HFFc6 (cell line): ENCODE data around the gene FAM187B. TPM values are rescaled to one million over a fixed set of nuclear protein-coding genes. Genes with fewer than 3 reads are reported as not detected.
"Not testable (repeated sequence)": the region's sequence is repeated elsewhere in the genome, so short reads cannot be mapped to it uniquely, and the experiment has no call there.

Experiments used
- DNase-seq: peaks from one replicate; pipeline ENCODE4 v3.0.0-alpha.2; 2018
- H3K27ac Mint-ChIP-seq: 2 replicates; pipeline ENCODE4 v1.8.0; 2020; ENCODE audit warnings: mild to moderate bottlenecking, mixed read lengths
- H3K27me3 Mint-ChIP-seq: 2 replicates; pipeline ENCODE4 v1.8.0; 2021; ENCODE audit warnings: mild to moderate bottlenecking, moderate library complexity, mixed read lengths; ENCODE audit not compliant: insufficient read depth
- H3K36me3 Mint-ChIP-seq: 2 replicates; pipeline ENCODE4 v1.8.0; 2021; ENCODE audit warnings: low read depth, mixed read lengths
- H3K4me1 Mint-ChIP-seq: 2 replicates; pipeline ENCODE4 v1.8.0; 2020; ENCODE audit warnings: low read depth, mixed read lengths
- H3K4me3 Mint-ChIP-seq: 2 replicates; pipeline ENCODE4 v1.8.0; 2020; ENCODE audit warnings: mild to moderate bottlenecking, moderate library complexity, mixed read lengths
- H3K9me3 Mint-ChIP-seq: 2 replicates; pipeline ENCODE4 v1.8.0; 2020; ENCODE audit warnings: mild to moderate bottlenecking, mixed read lengths
- total RNA-seq, 6 experiments: library from RNA; stranded (reverse); fragmentation: NEBNext Ultra II Directional; extraction: Animal tissue kit (Norgen Biotek cat#: 25700); gene quantifications; 2 replicates in 1 of 6; 3 replicates in 5 of 6; pipeline ENCODE4 v1.2.3, GENCODE V29; 2021
- TF ChIP-seq, protein P1 (sequence below): fragments of 200-600 bp; sonication (generic); IDR thresholded peaks from 2 replicates; pipeline ENCODE4 v1.5.0; 2021; ENCODE audit warnings: antibody characterized with exemption, mild to moderate bottlenecking

The FAM187B gene
- total RNA-seq, 6 experiments from 2014 or later = not detected

DNA sequence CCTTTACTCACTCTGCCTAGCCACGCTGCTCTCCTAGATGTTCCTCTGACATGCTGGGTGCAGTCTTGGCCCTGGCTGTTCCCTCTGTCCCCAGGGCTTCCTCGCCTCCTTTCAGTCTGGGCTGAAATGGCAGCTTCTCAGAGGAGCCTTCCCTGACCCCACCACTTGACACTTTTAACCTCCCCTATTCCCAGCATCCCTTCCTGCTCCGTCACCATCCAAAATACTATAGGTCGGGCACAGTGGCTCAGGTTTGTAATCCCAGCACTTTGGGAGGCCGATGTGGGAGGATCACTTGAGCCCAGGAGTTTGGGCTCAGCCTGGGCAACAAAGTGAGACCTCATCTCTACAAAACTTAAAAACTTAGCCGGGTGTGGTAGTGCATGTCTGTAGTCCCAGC is 2.6 kb downstream of the FAM187B start:
- peaks cover 25% of the 10 kb centered on the region for H3K27me3 Mint-ChIP-seq
- no peaks in the 10 kb centered on the region; the same call in 1 of the 2 replicates for H3K36me3 Mint-ChIP-seq
- H3K27ac Mint-ChIP-seq = no peak overlapping the region
- H3K9me3 Mint-ChIP-seq = peaks cover 4% of the 10 kb centered on the region; the same call in 1 of the 2 replicates
- TF ChIP-seq, protein P1, sequence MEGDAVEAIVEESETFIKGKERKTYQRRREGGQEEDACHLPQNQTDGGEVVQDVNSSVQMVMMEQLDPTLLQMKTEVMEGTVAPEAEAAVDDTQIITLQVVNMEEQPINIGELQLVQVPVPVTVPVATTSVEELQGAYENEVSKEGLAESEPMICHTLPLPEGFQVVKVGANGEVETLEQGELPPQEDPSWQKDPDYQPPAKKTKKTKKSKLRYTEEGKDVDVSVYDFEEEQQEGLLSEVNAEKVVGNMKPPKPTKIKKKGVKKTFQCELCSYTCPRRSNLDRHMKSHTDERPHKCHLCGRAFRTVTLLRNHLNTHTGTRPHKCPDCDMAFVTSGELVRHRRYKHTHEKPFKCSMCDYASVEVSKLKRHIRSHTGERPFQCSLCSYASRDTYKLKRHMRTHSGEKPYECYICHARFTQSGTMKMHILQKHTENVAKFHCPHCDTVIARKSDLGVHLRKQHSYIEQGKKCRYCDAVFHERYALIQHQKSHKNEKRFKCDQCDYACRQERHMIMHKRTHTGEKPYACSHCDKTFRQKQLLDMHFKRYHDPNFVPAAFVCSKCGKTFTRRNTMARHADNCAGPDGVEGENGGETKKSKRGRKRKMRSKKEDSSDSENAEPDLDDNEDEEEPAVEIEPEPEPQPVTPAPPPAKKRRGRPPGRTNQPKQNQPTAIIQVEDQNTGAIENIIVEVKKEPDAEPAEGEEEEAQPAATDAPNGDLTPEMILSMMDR = no peak
- no peak for DNase-seq
- 0 out of 2 replicates have a peak, but pooled peaks cover 5% of the 10 kb centered on the region for H3K4me1 Mint-ChIP-seq
- no peak overlapping the region for H3K4me3 Mint-ChIP-seq

DNA sequence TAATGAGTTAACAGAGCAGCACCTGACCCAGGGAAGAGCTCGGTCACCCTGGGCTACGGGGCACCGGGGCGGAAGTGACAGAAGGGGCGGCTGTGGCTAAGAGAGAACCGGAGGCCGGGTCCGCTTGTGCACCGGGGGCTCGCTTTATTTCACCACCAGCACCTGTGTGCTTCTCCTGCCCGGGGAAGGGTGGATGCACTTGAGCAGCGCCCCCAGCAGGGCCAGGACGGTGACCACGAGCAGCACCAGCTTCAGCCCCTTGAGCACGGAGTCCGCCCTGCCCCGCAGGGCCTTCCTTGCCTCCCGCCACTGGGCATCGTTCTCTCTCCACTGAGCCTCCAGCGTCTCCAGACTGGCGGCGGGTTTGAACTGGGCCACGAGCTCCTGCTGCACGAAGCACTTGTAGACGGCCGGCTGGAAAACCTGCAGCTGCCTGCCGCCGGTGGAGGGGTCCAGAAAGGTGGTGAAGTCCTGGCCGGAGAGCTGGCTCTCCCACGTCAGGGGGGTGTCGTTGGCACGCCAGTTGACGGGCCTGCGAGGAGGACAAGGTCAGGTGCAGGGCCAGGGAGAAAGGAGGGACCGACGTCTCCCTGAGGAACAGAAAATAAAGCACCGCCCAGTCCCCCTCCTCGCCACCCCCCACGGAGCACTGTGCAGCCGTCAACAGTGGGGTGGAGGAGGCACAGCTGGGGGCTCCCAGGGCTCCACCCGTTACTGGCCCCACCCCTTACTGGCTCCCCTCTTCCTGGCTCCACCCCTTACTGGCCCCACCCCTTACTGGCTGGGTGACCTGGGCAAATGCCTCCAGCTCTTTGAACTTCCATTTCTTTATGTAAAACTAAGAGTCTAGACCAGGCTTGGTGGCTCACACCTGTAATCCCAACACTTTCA is 3.6 kb downstream of the FAM187B start:
- H3K4me1 Mint-ChIP-seq = 0 out of 2 replicates have a peak, but pooled peaks cover 5% of the 10 kb centered on the region
- no peaks in the 10 kb centered on the region; the same call in 1 of the 2 replicates for H3K36me3 Mint-ChIP-seq
- no peak overlapping the region for H3K4me3 Mint-ChIP-seq
- DNase-seq = no peak
- no peak overlapping the region for H3K27ac Mint-ChIP-seq
- TF ChIP-seq, protein P1 = no peak
- H3K9me3 Mint-ChIP-seq = peaks cover 4% of the 10 kb centered on the region; the same call in 1 of the 2 replicates
- peaks cover 24% of the 10 kb centered on the region for H3K27me3 Mint-ChIP-seq

DNA sequence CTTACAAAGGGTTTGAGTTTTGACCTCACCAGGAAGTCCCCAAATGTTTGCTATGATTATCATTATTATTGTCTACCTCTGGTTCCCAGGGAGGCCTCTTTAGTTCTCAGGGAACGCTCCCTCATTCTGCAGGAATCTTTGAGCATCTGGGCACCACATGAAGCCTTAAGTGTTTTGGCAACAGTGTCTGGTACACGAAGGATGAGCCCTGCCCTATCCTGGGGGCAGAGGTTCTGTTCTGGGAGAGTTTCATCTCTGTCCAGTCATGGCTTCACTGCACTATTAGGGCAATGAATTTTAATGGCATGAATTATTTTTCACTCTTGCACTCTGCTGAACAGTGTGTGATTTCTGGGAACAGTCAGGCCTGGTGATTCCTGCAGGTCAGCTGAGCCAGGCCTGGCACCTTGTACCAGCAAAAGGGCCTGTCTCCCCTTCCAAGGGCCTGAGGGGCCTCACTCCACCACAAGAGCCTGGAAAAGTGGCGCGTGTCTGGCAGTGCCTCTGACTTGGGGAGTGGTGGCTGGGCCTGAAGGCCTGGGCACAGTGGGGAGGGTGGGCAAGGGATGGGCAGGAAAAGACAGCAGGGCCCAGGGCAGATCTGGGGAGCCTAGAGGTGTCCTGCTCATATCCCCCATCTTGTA is 4.6 kb downstream of the FAM187B start:
- no peak overlapping the region for H3K4me3 Mint-ChIP-seq
- H3K27me3 Mint-ChIP-seq = peaks cover 20% of the 10 kb centered on the region
- H3K27ac Mint-ChIP-seq = no peak overlapping the region
- H3K36me3 Mint-ChIP-seq = no peaks in the 10 kb centered on the region
- 0 out of 2 replicates have a peak, but pooled peaks cover 5% of the 10 kb centered on the region for H3K4me1 Mint-ChIP-seq
- peaks cover 4% of the 10 kb centered on the region; the same call in 1 of the 2 replicates for H3K9me3 Mint-ChIP-seq
- TF ChIP-seq, protein P1 = no peak
- DNase-seq = peak; percentile 53

DNA sequence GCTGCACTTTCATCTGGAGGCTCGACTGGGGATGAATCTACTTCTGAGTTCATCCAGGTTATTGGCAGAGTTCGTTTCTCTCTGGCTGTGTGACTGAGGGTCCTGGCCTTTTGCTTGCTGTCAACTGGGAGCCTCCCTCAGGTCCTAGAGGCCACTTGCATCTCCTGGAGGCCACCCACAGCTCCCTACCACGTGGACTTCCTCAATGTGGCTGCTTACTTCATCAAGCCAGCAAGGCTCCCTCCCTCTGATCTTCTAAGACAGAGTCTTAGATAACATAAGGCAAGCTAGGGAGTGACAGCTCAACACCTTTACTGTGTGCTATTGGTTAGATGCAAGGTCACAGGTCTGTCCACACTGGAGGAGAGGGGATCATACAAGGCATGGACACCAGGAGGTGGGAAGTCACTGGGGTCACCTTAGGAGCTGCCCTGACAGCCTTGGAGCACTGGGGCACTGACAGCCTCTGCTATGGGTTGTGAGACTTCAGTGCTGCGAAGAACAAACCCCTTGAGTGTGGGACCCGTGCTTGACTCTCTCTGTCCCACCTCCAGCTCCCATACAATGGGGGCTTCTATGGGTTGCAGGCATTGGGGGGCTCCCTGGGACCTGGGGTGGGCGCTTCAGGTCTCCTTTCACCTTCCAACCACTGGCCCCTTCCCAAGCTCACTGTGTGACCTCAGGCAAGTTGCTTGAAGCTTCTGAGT is 5.3 kb downstream of the FAM187B start:
- TF ChIP-seq, protein P1 = no peak
- H3K36me3 Mint-ChIP-seq = no peaks in the 10 kb centered on the region
- peaks cover 20% of the 10 kb centered on the region for H3K27me3 Mint-ChIP-seq
- peaks cover 4% of the 10 kb centered on the region; the same call in 1 of the 2 replicates for H3K9me3 Mint-ChIP-seq
- H3K4me1 Mint-ChIP-seq = 0 out of 2 replicates have a peak, but pooled peaks cover 5% of the 10 kb centered on the region
- H3K4me3 Mint-ChIP-seq = no peak overlapping the region
- no peak for DNase-seq
- no peak overlapping the region for H3K27ac Mint-ChIP-seq

DNA sequence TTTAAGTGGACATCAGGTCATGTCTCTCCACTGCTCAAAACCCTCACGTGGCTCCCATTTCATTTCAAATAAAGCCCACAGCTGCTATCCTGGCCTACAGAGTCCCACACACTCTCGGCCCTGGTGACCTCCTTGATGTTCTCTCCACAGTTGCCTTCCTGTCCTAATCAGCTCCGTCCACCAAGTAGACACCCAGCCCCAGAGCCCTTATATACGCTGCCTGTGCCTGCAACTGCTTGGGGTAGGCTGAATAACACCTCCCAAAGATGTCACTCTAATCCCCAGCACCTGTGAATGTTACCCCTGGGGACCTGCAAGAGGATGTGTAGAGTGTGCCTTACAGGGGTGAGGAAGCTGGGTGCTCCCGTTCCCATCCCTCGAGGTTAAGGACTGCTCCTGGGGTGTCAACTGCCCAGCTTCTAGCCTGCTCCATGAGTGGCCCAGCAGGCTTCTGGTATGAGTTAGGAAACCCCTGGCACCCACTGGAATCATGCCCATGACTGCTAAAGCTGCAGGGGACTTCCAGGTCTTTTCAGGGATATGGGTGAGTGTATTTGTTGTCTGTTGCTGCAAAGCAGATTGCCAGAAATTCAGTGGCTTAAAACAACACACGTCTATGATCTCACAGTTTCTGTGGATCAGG is 6.0 kb downstream of the FAM187B start:
- DNase-seq = no peak
- H3K4me1 Mint-ChIP-seq = 0 out of 2 replicates have a peak, but pooled peaks cover 5% of the 10 kb centered on the region
- H3K9me3 Mint-ChIP-seq = peaks cover 4% of the 10 kb centered on the region; the same call in 1 of the 2 replicates
- no peak overlapping the region for H3K27ac Mint-ChIP-seq
- TF ChIP-seq, protein P1 = no peak
- H3K36me3 Mint-ChIP-seq = no peaks in the 10 kb centered on the region
- H3K27me3 Mint-ChIP-seq = peaks cover 16% of the 10 kb centered on the region
- no peak overlapping the region for H3K4me3 Mint-ChIP-seq

DNA sequence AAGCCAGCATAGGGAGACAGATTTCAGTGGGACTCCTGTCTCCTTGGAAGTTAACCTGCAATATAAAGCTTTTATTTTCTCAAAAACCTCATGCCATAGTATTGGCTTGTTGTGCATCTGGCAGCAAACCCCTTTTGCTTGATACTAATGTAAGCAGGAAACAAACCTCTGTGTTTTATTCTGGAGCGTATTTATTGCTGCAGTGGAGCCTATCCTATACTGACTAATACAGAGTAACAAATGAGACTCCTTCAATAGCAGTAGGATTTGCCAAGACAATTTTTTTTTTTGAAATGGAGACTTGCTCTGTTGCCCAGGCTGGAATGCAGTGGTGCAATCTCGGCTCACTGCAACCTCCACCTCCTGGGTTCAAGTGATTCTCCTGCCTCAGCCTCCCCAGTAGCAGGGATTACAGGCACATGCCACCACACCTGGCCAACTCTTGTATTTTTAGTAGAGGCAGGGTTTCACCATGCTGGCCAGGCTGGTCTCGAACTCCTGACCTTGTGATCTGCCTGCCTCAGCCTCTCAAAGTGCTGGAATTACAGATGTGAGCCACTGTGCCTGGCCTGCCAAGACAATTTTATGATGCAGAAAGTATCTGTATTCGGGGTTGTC is 7.5 kb downstream of the FAM187B start:
- H3K4me1 Mint-ChIP-seq, H3K4me3 Mint-ChIP-seq, DNase-seq, H3K36me3 Mint-ChIP-seq, H3K9me3 Mint-ChIP-seq, H3K27ac Mint-ChIP-seq: not testable (repeated sequence)
- H3K27me3 Mint-ChIP-seq = peaks cover 14% of the 10 kb centered on the region
